GM19372 (cell line): ENCODE data around the gene JAK1.
"Not testable (repeated sequence)": the region's sequence is repeated elsewhere in the genome, so short reads cannot be mapped to it uniquely, and the experiment has no call there.

Experiments used
- ATAC-seq: cut with Tn5 transposase; IDR thresholded peaks from one replicate; pipeline ENCODE4 v1.9.1; 2021; ENCODE audit warnings: mild to moderate bottlenecking, low read depth, moderate library complexity; ENCODE audit not compliant: unreplicated experiment

Gene JAK1

GRCh38 chr1:64966158-64966971, at the start of gene JAK1:
JAK1 (minus strand) TSS chr1:64966549; CDS start chr1:64886264, 80,285 bp downstream.
- ATAC-seq, result peak; percentile 71

GRCh38 chr1:65014321-65014720, 48.0 kb upstream of the JAK1 start:
- ATAC-seq, result no peak

- ATAC-seq, result no peak
Measured at GRCh38 chr1:65011983-65012382, 45.6 kb upstream of the JAK1 start.

- no peak for ATAC-seq
Measured at GRCh38 chr1:65009724-65010420, 43.5 kb upstream of the JAK1 start.

- no peak for ATAC-seq
Measured at GRCh38 chr1:65009176-65009575, 42.8 kb upstream of the JAK1 start.

- no peak for ATAC-seq
Measured at GRCh38 chr1:65006806-65007205, 40.5 kb upstream of the JAK1 start.

GRCh38 chr1:65003316-65003664, 36.9 kb upstream of the JAK1 start:
- no peak for ATAC-seq

GRCh38 chr1:65002508-65003315, 36.4 kb upstream of the JAK1 start:
- ATAC-seq, result peak; percentile 75

GRCh38 chr1:65002156-65002507, 35.8 kb upstream of the JAK1 start:
- ATAC-seq, result peak; percentile 3

- ATAC-seq, result no peak
Measured at GRCh38 chr1:65001231-65001792, 35.0 kb upstream of the JAK1 start.

GRCh38 chr1:64998425-64998948, 32.1 kb upstream of the JAK1 start:
- ATAC-seq, result not testable (repeated sequence)

GRCh38 chr1:64996541-64997257, 30.4 kb upstream of the JAK1 start:
- ATAC-seq, result no peak

- ATAC-seq, result no peak
Measured at GRCh38 chr1:64995316-64995715, 29.0 kb upstream of the JAK1 start.

- ATAC-seq, result peak; percentile 98
Measured at GRCh38 chr1:64986903-64987871, 20.8 kb upstream of the JAK1 start.

- ATAC-seq, result no peak
Measured at GRCh38 chr1:64984737-64985136, 18.4 kb upstream of the JAK1 start.

GRCh38 chr1:64984106-64984505, 17.8 kb upstream of the JAK1 start:
- no peak for ATAC-seq

GRCh38 chr1:64983110-64983509, 16.8 kb upstream of the JAK1 start:
- no peak for ATAC-seq

- no peak for ATAC-seq
Measured at GRCh38 chr1:64981601-64982533, 15.5 kb upstream of the JAK1 start.
